Stimulated activated CD8-positive, alpha-beta memory T cell treated with anti-CD3 and anti-CD28 coated beads, Interleukin-15, amount 100 ng/mL, for 48 hours (primary cell): ENCODE results near the gene DMKN.

Experiments used
- DNase-seq, 2 donors: peaks; one replicate each; pipeline ENCODE4 v3.0.0-alpha.2; 2020; ENCODE audit warnings: low read depth in 2 of 2

The DMKN gene

GRCh38 chr19:35513628-35514281 is at the start of gene DMKN:
TSS of gene DMKN (minus strand) at chr19:35513649. CDS start at chr19:35513475, 174 bp downstream.
- DNase-seq, result no peak

DNA sequence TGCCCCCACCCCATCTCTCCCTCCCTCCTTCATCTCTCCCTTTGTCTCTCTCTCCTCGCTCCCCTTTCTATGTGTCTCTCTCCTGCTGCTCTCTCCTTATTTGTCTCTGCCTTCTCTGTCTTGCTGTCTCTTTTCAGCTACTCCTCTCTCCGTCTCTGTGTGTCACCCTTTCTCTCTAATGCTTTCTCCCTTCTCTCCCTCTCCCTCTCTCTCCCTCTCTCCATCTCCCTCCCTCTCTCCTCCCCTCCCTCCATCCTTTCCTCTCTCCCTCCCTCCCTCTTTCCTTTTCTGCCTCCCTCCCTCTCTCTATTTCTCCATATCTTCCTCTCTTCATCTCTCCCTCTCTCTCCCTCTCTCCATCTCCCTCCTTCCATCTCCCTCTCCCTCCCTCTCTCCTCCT is 49.3 kb upstream of the DMKN start:
- DNase-seq, result no peak

DNA sequence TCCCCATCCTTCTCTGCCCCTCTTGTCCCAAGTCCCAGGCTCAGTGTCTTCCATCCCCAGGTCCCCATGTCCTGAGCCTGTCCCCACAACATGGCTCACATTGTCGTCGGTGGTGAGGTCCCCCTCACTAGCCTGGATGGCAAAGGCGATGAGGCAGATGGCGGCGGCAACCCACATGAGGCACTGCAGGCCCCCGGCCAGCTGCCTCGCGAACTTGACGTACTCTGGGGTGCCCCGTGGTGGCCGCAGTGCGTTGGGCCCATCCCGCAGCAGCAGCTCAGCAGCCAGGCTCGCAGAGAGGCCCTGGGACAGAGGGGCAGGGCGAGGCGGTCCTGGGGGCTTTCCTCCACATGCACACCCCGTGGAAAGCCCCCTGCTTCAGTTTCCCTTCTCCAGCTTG is 48.9 kb upstream of the DMKN start:
- no peak for DNase-seq

- DNase-seq, result no peak
These were observed 48.0 kb upstream of the DMKN start for GRCh38 chr19:35561436-35561835.

- DNase-seq, result no peak
These were observed 47.2 kb upstream of the DMKN start for GRCh38 chr19:35560677-35561076.

GRCh38 chr19:35560271-35560670 is 46.8 kb upstream of the DMKN start:
- no peak for DNase-seq

- no peak for DNase-seq
These were observed 46.3 kb upstream of the DMKN start for GRCh38 chr19:35559781-35560180.

GRCh38 chr19:35559281-35559659 is 45.8 kb upstream of the DMKN start:
- DNase-seq, result no peak

DNA sequence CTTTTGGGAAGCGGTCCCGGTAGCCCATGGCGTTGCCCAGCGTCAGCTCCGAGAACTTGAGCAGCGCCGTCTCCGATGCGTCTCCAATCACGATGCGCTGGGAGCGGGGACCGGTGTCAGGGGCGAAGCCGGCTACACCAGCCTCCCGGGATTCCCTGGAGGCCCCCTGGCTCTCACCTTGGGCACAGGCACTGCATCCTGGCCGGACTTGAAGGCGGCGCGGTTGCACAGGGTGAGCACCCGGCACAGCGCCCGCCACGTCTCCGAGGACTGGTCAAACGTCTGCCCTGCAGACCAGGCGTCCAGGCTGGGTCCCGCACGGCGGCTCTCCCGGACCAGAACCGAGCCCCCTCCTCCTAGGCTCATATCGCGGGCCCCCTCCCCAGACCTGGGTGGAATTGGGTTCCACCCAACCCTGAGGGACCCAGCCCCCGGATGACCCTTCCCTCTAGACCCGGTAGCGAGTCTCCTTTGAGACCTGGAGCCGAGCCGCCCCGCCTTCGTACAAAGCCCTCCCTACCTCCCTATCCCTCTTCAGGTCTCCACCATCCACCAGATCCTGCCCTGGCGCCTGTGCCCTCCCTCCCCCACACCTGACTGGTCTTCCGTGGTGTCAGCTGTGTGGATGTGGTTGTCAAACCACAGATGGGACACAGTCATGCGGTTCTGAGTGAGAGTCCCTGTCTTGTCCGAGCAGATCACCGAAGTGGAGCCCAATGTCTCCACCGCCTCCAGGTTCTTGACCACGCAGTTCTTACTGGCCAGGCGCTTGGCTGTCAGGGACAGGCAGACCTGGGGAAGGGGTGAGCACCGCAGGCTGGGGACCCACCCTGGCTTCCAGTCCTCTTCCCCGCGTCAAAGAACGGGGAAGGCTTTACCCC is 45.2 kb upstream of the DMKN start:
- DNase-seq, result no peak

- DNase-seq, result peak; percentile 44 to 59
These were observed 44.3 kb upstream of the DMKN start for GRCh38 chr19:35557539-35558399.

DNA sequence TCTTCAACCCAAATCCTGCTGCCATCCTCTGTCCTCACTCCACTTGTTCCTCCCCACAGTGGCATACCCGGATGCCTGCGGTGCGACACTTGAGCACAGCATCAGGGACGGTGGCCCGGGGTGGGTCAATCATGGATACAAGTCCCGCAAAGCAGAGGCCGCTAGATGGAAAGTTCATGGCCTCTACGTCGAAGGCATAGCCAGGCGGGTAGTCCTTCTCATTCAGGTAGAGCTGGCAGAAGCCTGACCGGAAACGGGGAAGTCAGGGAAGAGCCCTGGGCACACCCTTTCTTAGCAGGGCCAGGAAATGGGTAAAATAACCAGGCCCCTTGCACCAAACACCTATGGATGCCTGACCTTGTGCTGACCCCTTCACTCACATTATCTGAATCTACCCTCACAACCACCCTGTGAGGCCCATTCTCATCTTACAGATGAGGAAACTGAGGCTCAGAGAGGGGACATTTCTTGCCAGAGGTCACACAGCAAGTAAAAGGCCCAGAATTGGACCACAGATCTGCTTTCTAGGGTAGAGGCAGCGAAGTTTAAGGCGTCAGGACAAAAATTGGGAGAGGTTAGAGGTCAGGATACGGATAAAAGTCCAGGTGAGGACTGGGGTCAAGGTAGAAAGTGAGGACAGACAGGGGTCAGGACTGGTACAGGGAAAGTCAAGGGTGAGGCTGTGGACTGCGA is 43.5 kb upstream of the DMKN start:
- no peak for DNase-seq

DNA sequence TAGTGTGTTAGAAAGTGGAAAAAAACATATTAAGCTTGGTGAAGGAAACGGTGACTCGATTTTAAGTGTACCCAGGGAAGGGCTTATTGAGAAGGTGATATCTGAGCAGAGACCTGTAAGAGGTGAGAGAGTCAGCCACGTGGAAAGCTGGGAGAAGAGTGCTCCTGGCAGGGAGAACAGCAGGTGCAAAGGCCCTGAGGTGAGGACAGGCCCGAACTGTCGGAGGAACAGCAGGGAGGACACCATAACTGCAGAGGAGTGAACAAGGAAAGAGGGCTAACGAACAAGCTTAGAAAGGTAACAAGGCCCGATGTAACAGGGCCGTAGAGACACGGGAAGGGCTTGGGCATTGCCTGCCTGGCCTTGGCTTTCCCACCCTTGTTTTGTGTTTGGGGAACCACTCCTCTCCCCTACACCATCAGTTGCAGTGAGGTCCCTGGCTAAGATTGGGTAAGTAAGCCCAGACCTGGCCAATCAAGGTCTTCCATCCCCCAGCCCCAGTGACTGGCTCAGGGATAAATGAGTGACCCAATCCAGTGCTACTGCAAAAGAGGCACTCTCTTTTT is 42.7 kb upstream of the DMKN start:
- DNase-seq, result no peak

DNA sequence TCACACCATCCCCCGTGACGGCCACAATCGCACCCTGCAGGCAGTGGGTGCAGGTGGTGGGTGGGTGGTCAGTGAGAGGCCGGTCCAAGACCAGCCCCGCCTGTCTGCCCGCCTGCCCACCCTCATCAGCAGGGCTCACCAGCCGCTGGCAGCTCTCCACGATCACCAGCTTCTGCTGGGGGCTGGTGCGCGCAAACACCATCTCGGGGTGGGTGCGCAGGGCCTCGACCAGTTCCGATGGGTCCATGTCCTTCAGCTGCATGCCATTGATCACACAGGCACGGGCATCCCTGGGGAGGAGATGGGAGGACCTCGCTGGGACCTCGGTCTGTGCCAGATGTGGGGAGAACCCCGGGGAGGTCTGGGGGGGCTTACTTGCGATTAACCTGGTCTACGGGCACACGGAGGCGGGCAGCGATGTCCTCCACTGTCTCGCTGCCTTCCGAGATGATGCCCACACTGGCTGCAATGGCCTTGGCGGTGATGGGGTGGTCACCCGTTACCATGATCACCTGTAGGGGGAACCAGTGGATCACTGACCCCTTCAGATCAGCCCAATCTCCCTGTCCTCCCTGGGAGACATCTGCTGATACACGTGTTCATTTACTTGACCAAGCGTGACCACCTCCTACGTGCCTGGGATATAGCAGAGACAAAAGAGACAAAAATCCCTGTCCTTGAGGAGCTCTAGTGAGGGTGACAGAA is 42.0 kb upstream of the DMKN start:
- no peak for DNase-seq

DNA sequence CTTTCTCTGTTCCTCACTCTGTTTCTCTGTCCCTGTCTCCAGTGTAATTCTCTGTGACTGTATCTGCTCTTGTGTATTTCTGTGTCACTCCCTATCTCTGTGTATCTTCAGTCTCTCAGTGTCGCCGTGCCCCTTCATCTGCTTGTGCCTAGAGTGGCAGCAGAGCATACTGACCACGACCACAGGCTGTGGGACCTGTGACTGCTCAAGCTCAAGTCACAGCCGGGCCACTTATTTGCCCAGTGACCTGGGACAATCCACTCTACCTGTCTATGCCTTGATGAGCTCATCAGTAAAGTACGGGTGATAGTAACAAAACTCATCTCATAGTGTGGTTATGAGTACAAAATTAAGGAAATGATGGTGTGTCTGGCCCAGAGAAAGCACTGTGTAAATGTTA is 40.6 kb upstream of the DMKN start:
- DNase-seq, result no peak

DNA sequence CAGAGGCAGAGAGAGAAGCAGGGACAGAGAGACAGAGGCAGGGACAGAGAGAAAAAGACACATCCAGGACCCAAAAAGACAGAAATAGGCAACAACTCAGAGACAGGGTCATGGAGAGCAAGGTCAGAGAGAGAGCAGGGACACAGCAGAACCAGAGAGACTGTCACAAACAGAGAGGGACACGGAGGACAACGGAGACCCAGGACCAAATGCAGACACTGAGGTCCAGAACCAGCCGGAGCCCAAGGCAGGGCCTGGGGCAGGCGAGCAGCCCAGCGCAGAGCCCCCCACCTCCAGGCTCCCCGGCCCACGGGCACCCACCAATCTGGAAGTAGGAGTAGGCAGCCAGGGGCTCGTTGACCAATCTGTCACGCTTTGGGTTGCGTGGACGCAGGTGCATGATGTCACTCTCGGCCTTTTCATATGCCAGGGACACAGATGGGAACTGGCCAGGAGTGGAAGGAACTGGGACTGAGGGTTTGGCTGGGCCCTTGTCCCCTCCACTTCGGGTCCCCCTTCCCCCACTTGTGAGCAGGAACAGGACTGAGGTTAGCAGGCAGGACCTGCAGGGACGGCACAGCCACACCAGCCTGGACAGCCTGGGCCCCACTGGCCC is 40.0 kb upstream of the DMKN start:
- no peak for DNase-seq

GRCh38 chr19:35552534-35553384 is 39.3 kb upstream of the DMKN start:
- no peak for DNase-seq

DNA sequence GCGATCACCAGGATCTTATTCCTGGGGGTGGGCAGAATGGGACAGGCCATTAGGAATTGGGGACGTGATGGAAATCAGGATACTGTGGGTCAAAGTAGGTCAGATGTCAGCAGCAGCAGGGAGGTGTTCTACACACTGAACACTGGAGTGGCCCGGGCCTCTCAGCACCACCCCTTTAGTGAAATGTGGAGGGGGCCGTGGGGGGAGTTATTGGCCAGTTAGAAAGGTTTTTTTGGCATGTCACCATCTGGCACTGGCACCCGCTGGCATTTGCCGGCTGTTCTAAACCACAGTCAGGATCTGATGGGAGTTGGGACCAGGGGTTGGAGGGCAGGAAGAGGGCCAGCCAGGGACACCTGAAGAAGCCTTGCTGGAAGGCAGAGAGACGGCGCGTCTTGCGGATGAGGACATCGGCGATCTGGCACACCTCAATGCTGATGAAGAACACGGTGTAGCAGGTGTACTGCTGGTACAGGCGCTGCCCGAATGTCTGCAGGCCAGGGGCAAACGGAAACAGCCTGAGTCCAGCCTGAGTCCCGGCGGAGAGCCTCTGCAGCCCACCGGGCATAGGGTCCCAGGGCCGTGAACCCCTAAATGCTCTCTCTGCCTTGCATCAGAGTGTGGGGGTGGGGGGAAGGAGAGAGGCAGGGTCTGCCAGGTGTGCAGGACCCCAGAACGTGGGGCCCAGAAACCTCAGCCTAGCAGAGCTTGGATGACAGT is 37.8 kb upstream of the DMKN start:
- DNase-seq, result no peak

GRCh38 chr19:35549879-35550523 is 36.6 kb upstream of the DMKN start:
- no peak for DNase-seq
